GM12892 (cell line): ENCODE measurements around the gene ALKAL2.

Experiments
- POLR2A ChIP-seq: IDR thresholded peaks from 2 replicates; pipeline ENCODE4 v1.6.1; 2011; ENCODE audit warnings: low read depth, low read length, control low read depth
- POLR2AphosphoS5 ChIP-seq: IDR thresholded peaks from 2 replicates; pipeline ENCODE4 v1.6.1; 2011; ENCODE audit warnings: low read depth, low read length, control low read depth
- TAF1 ChIP-seq: IDR thresholded peaks from 2 replicates; pipeline ENCODE4 v1.6.1; 2011; ENCODE audit warnings: low read depth, mild to moderate bottlenecking, control low read depth, low read length, borderline replicate concordance

DNA sequence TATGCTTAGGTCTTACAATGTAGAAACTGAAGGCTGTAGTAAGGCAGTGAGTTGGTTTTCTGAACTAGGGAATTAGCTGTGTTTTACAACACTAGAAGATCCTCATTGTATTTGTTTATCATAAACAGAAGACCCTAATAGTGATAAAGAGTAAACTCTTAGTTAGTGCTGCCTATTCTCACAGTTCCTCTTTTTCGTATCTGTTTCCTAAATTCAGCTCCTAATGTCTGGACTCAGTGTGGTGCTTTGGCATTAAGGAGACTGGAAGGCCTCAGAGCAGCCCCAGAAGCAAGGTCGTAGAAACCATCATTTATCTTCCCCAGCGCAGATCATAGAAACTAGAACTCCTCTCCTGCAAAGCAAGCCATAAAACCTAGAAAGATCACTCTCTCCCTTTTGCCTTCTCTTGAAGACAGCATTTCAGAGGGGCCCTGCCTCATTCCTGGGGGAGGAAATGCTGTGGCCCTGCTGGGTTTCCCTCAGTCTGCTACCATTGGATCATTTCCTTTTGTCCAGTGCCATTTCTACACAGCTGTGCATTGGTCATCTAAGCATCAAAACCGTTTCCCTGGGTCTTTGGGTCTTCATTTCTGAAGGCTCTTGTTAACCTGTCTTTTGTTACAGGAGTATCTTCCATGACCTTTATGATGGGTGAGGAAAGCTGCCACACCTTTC, 18.4 kb downstream of the ALKAL2 start:
- no peak for TF ChIP-seq POLR2A
- TF ChIP-seq POLR2AphosphoS5 = no peak
- no peak for TF ChIP-seq TAF1
